Calu3 (cell line): ENCODE data around the gene AGPAT3. TPM values are rescaled to one million over a fixed set of nuclear protein-coding genes. Genes with fewer than 3 reads are reported as not detected.

Source experiments
- BruUV-seq: library from RNA; stranded (reverse); fragments of 400-500 nt; replicated peaks from 2 replicates; lab custom pipeline; 2021; lab: Mats Ljungman, UMichigan
- CTCF ChIA-PET: fragments of 300-600 bp; sonication (Branson Sonifier 250); formaldehyde crosslinking; loops from one replicate; lab custom pipeline; 2022; ENCODE audit warnings: antibody characterized with exemption; lab: Charles Lee
- DNase-seq: peaks from one replicate; pipeline ENCODE4 v3.0.0; 2022
- H3K27ac Mint-ChIP-seq: one replicate; pipeline ENCODE4 v1.8.0; 2022; ENCODE audit warnings: mixed read lengths; ENCODE audit not compliant: unreplicated experiment
- H3K27me3 Mint-ChIP-seq: one replicate; pipeline ENCODE4 v1.8.0; 2022; ENCODE audit warnings: mixed read lengths; ENCODE audit not compliant: unreplicated experiment
- H3K36me3 Mint-ChIP-seq: one replicate; pipeline ENCODE4 v1.8.0; 2022; ENCODE audit warnings: mild to moderate bottlenecking, moderate library complexity, mixed read lengths; ENCODE audit not compliant: insufficient read depth, unreplicated experiment
- H3K4me1 Mint-ChIP-seq: one replicate; pipeline ENCODE4 v1.8.0; 2022; ENCODE audit warnings: mild to moderate bottlenecking, low read depth, mixed read lengths; ENCODE audit not compliant: unreplicated experiment
- H3K4me3 Mint-ChIP-seq: one replicate; pipeline ENCODE4 v1.8.0; 2022; ENCODE audit warnings: mild to moderate bottlenecking, low read depth, moderate library complexity, mixed read lengths; ENCODE audit not compliant: unreplicated experiment
- H3K9me3 Mint-ChIP-seq: one replicate; pipeline ENCODE4 v1.8.0; 2022; ENCODE audit warnings: low read depth, mixed read lengths; ENCODE audit not compliant: unreplicated experiment
- intact Hi-C: fragments of 100-400 bp; cut with micrococcal nuclease; formaldehyde crosslinking; loops from one replicate; pipeline ENCODE4 v1.10.0; 2022; ENCODE audit not compliant: unreplicated experiment
- total RNA-seq: library from RNA; stranded (reverse); gene quantifications from 2 replicates; pipeline ENCODE4 v1.2.3, GENCODE V29; 2022
- TF ChIP-seq, protein P1 (sequence below): fragments of 200-600 bp; IDR thresholded peaks from one replicate; pipeline ENCODE4 v1.8.0; 2022; ENCODE audit warnings: antibody characterized with exemption; ENCODE audit not compliant: unreplicated experiment

The AGPAT3 gene
- total RNA-seq, 1 experiment from 2014 or later: 61.2 TPM

DNA sequence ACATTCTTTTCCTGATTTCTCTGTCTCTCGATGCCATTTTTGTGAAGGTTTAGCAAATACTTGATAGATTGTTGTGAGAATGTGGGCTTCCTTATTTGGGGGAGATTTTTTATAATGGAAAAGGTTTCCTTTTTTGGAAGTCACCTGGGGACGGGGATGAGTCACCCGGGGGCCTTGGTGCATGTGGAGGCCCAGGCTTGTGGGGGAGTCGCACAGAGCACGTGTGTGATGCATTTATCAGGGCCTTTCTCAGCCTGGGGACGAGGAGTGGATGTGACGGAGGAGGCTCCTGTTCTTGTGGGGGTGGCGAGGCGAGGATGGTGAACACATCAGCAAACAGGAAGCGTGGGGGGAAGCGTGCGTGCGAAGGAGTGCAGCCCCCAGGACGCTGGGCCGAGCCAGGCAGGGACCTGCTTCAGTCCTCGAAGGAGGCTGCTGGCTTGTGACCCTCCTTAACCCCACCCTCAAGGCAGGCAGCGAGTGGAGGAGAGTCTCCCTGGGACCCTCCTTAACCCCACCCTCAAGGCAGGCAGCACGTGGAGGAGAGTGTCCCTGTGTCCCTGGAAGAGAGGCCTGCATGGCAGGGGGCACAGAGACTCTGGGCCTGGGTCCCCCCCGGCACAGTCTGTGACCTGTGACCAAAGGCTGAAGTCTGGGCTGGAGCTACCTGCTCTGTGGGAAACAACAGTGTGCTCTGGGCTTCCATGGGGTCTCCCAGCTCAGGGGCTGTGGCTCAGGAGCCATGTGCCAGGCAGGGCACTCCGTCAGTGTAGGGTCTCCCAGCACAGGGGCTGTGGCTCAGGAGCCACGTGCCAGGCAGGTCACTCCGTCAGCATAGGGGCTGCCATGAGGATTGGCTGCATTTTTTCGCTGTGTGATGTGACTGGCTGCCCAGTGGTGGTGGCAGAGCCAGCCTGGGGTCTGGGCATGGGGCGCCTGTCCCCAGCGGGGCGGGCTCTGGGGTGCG, 57.2 kb downstream of the AGPAT3 start:
- TF ChIP-seq, protein P1, sequence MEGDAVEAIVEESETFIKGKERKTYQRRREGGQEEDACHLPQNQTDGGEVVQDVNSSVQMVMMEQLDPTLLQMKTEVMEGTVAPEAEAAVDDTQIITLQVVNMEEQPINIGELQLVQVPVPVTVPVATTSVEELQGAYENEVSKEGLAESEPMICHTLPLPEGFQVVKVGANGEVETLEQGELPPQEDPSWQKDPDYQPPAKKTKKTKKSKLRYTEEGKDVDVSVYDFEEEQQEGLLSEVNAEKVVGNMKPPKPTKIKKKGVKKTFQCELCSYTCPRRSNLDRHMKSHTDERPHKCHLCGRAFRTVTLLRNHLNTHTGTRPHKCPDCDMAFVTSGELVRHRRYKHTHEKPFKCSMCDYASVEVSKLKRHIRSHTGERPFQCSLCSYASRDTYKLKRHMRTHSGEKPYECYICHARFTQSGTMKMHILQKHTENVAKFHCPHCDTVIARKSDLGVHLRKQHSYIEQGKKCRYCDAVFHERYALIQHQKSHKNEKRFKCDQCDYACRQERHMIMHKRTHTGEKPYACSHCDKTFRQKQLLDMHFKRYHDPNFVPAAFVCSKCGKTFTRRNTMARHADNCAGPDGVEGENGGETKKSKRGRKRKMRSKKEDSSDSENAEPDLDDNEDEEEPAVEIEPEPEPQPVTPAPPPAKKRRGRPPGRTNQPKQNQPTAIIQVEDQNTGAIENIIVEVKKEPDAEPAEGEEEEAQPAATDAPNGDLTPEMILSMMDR: no peak
- Mint-ChIP-seq H3K9me3 (no peaks in the 10 kb centered on the region), H3K27ac (no peak overlapping the region), H3K27me3 (no peaks in the 10 kb centered on the region), H3K36me3 (no peaks in the 10 kb centered on the region), H3K4me3 (no peak overlapping the region), H3K4me1 (peaks cover 8% of the 10 kb centered on the region)
- intact Hi-C loops: no loop called here
- CTCF ChIA-PET: no interaction called here
- no peak for DNase-seq
- no TSS peak for BruUV-seq

- H3K27me3 Mint-ChIP-seq: no peaks in the 10 kb centered on the region
- H3K4me3 Mint-ChIP-seq: no peak overlapping the region
- no peaks in the 10 kb centered on the region for H3K9me3 Mint-ChIP-seq
- no peaks in the 10 kb centered on the region for H3K36me3 Mint-ChIP-seq
- intact Hi-C loops: no loop called here
- CTCF ChIA-PET: no interaction called here
- H3K27ac Mint-ChIP-seq: no peak overlapping the region
- no peak for DNase-seq
- H3K4me1 Mint-ChIP-seq: peaks cover 8% of the 10 kb centered on the region
- no TSS peak for BruUV-seq
- TF ChIP-seq, protein P1: no peak
Measured at GRCh38 chr21:43922949-43923348, 57.9 kb downstream of the AGPAT3 start.

- no peak for DNase-seq
- Mint-ChIP-seq H3K4me3 (no peak overlapping the region), H3K4me1 (peaks cover 8% of the 10 kb centered on the region), H3K36me3 (no peaks in the 10 kb centered on the region), H3K27me3 (no peaks in the 10 kb centered on the region), H3K9me3 (no peaks in the 10 kb centered on the region), H3K27ac (no peak overlapping the region)
- intact Hi-C loops: no loop called here
- CTCF ChIA-PET: interaction anchor here (0.7 kb wide), 1 partner anchor 22 kb away, joined by 3 read pairs; no protein-coding TSS in a partner anchor
- BruUV-seq: no TSS peak
- TF ChIP-seq, protein P1: no peak
Measured at GRCh38 chr21:43923391-43923790, 58.4 kb downstream of the AGPAT3 start.

DNA sequence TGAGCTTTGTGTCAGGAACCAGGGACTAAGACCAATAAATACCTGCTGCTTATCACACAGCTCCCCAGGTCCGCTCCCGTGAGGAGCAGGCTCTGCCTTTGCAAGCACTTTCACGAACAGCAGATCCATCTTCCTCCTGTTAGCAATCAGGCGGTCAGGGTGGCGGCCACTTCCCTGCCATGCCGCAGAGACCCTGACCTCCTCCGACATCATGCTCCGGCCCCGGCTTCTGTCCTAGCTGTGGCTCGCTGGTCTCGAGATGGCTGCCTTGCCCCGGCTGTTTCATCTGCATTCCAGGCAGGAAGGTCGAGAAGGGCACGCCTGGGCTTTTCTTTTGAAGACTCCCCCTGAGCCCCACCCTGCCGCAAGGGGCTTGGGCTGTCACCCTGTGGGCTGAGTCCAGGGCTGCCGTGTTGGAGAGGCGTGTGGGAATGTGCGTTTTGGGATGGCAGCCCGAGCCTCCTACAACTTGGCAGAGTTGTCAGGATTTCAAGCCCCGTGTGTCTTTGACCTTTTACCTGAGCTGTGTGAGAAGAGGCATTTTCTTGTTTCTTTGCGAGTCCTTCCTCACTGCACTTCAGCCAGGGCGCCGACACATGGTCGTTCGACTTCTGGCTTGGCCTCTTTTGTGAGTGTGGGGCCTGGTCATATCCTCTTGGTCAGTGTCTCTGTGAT, 59.5 kb downstream of the AGPAT3 start:
- Mint-ChIP-seq H3K36me3 (no peaks in the 10 kb centered on the region), H3K9me3 (no peaks in the 10 kb centered on the region), H3K27ac (no peak overlapping the region), H3K4me3 (no peak overlapping the region), H3K4me1 (peaks cover 8% of the 10 kb centered on the region), H3K27me3 (no peaks in the 10 kb centered on the region)
- DNase-seq: no peak
- TF ChIP-seq, protein P1: no peak
- no TSS peak for BruUV-seq
- CTCF ChIA-PET: no interaction called here
- intact Hi-C loops: no loop called here
